HS-5 (cell line): ENCODE results near the gene SHTN1.

Experiments used
- DNase-seq: peaks from one replicate; pipeline ENCODE4 v3.0.0-alpha.2; 2012; ENCODE audit warnings: low read depth

The SHTN1 gene

DNA sequence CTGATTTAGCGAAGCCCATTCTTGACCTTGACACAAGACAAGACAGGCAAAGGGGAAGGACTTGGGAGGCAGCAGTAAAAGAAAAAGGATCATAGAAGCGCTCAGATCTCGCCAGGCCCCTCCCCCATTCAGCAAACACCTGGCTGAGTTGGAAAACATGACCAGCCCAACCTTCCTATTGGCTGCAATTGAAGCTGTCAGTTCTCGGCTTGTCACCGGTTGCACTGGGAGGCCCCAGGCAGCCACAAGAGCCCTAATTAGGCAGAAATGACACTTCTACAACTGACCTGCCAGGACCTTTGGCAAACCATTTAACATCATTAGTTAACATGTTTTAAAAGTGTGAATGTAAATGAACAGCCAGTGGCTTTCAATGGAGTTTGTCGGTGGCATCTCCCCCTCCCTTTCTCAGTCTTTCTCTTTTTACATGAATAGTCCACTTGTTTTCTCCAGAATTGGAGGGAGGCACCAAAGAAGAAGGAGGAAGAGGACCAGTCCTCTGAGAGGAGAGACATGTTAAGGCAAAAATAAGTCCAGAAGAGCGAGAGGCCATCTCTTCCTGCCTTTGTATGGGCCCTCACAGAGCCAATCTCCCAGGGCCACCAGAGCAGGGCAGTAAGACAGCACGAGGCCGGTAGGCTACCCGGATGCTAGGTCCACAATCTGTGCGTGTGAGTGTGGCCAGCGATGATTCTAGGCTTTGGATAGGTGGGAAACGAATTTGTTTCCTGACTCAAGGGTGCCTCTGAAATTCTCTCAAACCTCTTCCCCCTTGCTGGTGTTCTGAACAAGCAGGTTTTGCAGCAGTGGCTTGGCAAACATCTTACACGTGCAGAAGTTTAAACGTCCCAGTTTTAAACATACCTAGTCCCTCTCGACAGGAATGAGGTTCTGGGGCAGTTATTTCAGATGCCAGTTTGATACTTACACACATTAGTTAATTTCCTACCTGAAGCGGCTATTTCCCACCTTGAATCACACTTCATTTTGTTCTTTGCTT lies 170.7 kb downstream of the SHTN1 start:
- no peak for DNase-seq

DNA sequence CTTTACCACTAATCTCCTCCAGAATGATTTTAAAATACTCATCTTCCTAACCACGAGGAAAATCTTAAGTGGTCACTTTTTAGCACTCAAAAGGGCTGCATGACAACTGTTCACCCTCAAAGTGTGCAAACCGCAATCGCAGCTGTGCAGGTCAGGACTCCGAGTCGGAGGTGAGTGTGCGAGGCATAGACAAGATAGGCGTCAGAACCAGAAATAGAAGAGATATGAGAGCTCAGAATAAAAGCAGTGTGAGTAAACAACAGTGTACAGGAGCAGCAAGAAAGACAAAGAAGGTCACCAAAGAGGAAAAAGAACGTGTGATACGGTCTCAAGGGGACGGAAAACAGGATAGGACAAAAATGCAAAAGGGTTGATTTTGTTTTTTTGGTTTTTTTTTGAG lies 173.2 kb downstream of the SHTN1 start:
- no peak for DNase-seq
